Activated CD8-positive, alpha-beta memory T cell treated with anti-CD3 and anti-CD28 coated beads, Interleukin-2, amount 50 U/mL, for 1 hour (primary cell): ENCODE results near the gene PJA2.

Source experiments
- DNase-seq: peaks from one replicate; pipeline ENCODE4 v3.0.0-alpha.2; 2020; ENCODE audit errors: extremely low read depth

The PJA2 gene

DNA sequence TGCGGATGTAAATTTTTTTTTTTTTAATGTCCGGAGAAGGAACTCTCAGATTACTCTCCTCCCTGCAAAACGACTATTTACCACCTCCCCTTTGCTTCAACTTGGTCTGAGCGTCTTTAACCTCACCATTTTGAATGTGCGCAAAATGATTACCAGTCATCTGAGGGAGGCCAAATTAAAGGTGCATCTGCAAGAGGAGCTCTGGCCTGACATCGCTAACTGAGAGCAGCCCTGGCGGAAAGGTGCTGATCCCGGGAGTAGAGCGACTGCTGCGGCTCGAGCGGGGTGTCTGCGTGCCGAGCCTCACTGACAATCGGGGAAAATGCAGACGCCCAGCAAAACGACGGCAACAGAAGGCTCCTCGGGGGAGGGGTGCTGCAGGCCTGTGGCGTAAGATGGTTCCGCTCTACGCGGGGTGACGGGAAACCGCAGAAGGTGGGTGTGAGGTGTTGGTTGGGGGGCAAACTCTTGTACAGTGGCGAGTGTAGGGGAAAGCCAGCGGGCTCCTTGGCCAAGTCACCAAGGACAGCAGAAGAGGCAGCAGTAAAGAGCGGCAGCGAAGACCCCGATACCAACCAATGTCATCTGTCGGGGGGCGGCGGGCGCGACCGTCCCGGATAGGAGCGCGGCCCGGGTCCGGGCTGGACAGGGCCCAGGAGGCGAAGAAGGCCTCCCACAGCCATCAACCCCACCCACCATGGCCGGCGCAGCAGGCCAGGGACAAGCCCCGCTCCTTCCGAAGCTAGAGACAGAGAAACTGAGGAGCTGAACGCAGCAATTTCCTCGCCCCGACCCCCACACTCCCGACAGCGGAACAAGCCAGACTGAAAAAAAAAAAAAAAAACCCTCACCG is 557 bp downstream of the PJA2 start:
- peak; percentile 72 for DNase-seq

DNA sequence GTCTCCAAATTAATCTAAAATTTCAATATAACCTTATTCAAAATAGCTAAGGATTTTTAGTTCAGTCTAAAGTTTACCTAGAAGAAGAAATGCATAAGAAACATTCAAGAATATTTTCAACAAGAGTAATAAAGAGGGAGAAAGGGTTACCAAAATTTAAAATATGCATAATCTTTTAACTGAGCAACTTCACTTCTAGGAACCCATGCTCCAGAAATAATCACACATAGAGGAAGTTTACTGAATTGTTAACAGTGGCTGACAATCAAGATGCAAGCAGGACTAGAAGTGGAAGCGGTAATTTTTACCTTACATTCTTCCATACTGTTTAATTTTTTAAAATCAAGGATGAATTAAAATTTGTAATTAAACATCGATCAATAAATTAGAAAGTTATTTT is 1.9 kb downstream of the PJA2 start:
- no peak for DNase-seq

DNA sequence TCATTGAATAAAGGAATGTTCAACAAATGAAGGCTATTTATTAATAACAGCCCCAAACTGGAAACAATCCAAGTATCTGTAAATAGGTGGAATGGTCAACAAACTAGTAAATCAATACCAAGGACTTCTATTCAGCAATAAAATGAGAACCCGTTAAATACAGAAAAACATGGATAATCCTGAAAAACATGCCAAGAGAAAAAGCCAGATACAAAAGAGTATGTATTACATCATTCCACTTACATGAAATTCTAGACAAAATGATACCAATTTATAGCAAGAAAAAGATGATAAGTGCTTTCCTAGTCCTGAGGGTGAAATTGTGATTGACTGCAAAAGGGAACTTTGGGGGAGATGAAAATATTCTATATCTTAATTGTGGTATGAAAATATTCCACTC is 3.1 kb downstream of the PJA2 start:
- no peak for DNase-seq

DNA sequence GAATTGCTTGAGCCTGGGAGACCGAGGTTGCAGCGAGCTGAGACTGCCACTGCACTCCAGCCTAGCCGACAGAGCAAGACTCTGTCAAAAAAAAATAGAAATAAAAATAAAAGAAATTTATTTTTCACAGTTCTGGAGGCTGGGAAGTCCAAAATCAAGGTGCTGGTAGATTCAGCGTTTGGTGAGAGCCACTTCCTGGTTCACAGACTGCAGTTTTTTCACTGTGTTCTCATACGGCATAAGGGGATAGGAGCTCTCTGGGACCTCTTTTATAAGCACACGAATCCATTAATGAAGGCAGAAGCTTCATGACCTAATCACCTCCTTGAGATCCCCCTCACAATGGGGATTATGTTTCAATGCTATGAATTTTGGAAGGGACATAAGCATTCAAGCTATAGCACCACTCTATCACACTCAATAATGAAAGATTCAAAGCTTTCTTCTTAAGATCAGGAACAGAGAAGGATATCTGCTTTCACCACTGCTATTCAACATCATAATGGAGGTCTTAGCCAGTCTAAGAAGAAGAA is 5.3 kb downstream of the PJA2 start:
- no peak for DNase-seq

GRCh38 chr5:109403469-109403868 is 6.3 kb downstream of the PJA2 start:
- no peak for DNase-seq

DNA sequence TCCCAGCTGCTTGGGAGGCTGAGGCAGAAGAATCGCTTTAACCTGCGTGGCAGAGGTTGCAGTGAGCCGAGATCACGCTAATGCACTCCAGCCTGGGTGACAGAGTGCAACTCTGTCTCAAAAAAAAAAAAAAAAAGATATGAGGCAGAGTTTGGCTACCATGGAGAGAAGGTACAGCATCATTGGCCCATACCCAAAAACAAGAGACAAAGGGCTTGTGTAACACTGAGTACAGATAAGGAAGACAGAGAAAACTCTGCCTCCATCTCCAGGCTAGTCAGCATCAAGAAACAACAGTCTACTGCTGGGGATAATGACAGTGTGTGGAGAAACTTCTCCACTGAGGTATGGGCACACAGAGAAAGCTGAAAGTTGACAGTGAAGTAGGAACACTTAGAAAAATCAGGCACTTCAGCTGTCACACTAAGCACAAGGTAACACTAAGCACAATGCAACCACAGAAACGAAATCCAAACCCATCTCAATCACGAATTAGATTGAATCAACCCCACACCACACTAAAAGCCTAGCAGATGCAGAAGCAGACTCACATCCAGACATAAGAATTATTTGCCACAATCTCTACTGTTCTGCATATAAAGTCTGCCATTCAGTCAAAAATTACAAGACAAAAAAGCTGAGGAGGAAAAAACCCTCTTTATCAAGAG is 10.5 kb downstream of the PJA2 start:
- no peak for DNase-seq

DNA sequence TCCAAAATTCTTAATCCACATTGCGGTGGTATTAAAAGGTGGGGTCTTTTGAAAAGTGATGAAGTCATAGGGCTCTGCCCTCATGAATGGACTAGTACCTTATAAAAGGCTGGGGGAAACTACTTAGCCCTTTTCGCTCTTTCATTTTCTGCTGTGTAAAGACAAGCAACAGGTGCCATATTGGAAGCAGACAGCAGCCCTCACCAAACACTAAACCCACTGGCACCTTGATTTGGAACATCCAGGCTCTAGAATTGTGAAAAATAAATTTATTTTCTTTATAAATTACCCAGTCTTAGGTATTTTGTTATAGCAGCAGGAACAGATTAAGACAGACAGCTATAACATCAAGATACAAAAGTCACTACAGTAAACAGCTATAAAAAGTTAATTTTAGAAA is 12.8 kb downstream of the PJA2 start:
- DNase-seq, result no peak

GRCh38 chr5:109394806-109395205 is 15.0 kb downstream of the PJA2 start:
- DNase-seq, result no peak

DNA sequence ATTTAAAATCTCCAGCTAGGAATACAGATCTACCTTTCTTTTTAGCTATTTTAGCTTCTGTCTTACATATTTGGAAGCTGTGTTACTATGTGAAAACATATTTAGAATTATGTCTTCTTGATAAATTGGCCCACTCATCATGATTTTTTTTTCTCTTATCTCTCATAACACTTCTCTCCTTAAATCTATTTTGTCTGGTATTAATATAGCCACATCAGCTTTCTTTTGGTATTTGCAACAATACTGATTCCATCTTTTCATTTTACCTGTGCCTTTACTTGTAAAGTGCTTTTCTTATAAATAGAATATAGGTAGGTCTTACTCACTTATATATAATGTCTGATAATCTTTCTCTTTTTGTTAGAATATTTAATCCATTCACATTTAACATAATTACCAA is 19.6 kb downstream of the PJA2 start:
- DNase-seq, result no peak

DNA sequence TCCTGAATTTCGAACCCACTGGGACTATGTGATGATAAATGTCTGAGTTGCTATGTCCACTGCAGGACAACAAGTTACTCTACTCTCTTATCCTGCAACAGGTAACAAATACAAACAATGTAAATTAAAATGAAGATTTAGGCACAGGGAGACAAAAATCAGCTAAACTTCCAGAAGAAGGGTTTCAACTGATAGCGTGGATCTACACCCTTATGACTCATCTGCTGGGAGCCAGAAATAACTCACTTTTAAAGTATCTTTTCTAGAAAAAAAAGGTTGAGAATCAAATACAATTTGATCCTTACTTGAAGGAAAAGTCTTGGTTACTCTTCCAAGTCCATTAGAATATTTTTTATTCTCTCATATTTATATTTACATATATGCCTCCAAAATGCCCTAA is 21.4 kb downstream of the PJA2 start:
- DNase-seq, result no peak

DNA sequence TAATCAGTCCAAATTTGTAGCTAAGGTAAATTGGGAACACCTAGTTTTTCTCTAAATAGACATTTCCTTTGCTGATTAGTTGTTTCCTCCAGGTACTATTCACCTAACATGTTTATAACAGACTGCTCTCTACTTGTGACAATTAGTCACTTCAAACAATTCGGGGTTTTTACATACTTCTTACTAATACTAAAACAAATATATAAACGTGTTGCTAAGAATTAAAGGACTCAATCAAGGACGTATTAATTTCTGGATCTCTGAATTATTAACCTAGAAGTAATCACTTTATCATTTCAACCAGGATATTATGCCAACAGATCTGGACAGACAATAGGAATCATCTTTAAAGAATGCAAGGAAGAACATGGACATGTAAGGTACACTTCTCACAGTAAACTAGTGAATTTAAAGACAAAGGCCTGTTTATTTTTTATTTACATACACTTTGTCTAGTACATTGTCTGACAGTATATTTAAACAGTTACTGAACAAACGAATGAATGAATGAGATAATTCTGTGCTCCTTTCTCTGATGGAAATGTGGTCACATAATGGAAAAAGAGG is 22.3 kb downstream of the PJA2 start:
- DNase-seq, result no peak

DNA sequence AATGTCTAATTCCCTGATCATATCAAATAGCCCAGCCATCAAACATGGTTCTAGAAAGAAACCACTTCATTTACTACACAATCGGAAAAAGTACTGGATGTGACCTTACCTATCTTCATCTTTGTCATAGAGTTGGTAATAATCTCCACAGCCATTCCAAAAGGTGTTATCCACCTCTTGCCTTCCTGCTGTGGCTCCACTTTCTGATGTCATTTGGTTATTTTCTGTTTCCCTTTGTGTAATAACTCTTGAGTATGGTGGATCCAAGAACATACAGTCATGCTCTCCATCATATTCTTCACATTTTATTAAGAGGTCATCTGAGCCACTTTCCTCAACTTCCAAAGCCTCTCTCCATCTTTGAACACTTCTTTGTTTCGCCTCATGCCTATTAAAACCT is 31.7 kb downstream of the PJA2 start:
- DNase-seq, result no peak

DNA sequence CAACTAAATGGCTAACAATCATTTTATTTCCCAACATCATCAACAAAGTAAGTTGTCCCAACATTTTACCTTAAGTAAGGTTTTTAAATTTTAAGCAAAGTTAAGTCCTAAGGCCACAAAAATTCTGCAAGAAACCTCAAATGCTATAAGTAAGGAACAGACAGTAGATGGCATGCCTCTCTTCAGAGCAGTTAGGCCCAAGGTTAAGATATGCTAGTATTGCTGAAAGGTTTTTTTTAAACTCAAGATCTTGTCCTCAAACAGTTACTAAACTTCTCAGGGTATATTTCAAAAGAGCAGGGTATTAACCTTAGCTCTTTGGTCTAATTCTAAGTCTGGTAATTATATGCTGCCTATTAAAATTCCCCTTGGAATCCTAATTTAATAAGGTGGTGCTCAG is 35.1 kb downstream of the PJA2 start:
- DNase-seq, result no peak

GRCh38 chr5:109373932-109374331 is 35.8 kb downstream of the PJA2 start:
- no peak for DNase-seq

GRCh38 chr5:109370343-109370742 is 39.4 kb downstream of the PJA2 start:
- no peak for DNase-seq

GRCh38 chr5:109365653-109366052 is 44.1 kb downstream of the PJA2 start:
- DNase-seq, result no peak

DNA sequence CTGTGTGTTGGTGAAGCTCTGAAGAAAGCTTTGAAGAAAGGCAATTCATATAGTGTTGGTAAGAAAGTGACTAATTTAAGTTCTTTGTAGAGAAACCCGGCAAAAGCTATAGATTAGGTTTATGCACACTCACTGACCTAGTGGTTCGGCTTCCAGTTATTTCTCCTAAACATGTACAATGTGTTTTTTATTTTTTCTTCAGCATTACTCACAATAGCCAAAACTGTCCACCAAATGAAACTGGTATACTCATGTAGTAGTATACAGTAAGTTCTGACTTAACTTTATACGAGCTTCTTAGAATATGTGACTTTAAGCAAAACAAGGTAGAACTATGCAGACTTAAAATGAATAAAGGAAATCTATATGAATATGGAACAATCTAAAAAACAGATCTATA is 44.8 kb downstream of the PJA2 start:
- no peak for DNase-seq

DNA sequence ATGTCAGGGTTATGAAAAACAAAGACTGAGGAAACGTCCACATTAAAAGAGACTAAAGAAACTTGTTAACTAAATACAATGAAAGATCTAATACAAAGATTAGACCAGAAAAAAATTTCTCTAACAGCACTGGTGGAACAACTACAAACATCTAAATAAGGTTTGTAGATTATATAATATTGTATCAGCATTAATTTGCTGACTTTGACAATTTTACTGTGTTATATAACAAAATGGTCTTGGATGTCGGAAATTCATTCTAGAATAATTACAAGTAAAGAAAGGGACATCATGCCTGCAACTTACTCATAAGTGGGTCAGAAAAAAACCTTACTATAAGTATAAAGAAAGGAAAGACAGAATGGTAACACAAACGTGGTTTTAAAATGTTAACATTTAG is 50.1 kb downstream of the PJA2 start:
- no peak for DNase-seq

DNA sequence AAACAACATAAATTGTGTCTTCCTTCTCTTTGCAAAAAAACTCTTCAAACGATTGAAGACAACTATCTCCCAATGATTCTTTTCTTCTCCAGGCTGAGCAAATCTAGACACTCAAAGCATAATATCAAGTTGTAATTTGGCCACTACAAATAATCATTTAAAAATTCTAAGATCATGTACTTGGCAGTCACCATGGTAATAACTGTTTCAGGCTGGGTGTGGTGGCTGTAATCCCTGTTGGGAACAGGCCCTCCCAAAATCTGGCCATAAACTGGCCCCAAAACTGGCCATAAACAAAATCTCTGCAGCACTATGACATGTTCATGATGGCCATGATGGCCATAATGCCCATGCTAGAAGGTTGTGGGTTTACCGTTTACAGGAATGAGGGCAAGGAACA is 52.0 kb downstream of the PJA2 start:
- no peak for DNase-seq

- no peak for DNase-seq
These were observed 55.0 kb downstream of the PJA2 start for GRCh38 chr5:109354761-109355160.

DNA sequence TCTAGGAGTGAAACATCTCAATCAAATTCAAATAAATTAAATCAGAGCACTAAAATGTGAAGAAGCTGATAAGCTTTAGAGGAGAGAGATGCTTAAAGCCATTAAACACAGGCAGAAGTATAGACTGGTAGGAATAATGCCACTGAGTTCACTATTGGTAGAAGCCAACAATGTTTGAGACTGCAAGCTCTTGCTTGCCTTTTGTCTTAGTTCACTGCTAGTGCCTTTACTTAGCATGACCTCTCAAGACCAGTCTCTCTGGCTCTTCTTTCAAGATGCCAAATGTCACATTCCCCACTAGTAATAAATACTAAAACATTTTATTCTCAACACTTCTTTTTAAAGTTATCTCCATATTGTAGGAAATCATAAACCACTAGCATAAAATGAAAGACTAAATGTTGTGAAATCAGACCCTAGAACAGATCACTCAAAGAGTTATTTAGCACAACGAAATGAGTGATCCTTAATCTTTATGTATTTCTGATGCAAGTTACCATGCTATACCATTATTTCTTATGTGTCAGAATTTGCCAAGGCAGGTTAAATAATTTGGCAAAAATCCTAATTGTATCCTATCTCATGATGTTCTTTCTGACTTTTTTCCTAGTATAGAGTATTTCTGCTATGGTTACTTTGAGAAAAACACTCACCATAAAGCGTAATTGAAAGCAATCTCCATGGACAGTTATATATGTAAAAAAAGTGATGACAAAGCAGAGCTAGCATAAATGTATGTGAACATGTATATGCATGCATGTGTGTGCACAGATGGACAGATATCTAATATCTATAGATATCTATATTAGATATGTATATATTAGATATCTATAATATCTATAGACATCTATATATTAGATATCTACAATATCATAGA is 57.5 kb downstream of the PJA2 start:
- DNase-seq, result no peak
